ENCODE data around the gene HOXD8. TPM values are rescaled to one million over a fixed set of nuclear protein-coding genes. Genes with fewer than 3 reads are reported as not detected.

Gene HOXD8
- total RNA-seq, 1 donor from 2014 or later: not detected

DNA sequence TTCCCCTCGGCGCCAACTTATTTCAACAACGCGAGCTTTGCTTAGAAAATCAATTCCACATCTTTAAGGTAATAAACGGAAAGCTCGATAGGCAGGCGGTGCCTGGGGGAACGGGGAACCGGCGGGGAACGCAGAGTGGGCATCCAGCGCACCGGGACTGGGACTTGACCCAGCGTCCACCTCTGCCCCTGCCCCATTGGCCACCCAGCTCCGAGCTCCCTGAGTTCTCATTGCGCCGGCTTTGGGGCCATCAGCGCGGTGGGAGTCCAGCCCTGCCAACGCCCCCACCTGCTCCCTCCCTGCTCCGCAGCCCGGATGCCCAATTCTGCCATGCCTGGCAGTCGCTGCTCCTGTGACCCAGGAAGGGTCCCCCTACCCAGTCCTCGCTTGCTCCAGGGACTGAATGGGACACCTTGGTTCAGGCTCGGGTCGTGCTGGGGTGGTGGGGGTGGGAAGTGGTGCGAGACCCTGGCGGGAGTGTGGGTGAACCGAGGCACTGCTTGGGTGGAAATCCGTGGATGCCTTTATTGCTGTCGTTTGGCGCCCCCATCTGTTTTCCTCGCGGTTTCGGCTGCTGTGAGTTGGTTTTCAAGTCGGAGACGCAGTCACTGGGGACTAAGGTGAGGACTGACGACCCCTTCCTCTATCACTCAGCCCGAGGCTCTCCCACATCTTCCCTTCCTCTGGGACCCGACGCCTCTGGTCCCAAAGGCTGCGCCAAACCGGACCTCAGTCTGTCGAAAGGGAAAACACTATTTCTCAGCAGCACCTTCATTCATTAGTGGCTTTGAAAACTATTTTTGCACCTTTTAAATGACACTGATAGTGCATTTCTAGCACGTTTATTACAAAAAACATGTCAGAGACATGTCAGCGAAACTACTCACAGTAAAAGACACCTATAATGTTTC lies 43.4 kb upstream of the HOXD8 start:
- FAIRE-seq (no peak), DNase-seq (ENCODE audit: low read depth) (no peak)
- Mint-ChIP-seq H3K27ac (ENCODE audit: unreplicated experiment) (peak overlapping the region; percentile 50), H3K4me3 (ENCODE audit: unreplicated experiment) (no peak overlapping the region), H3K4me1 (ENCODE audit: low read depth, unreplicated experiment) (no peaks in the 10 kb centered on the region), H3K27me3 (ENCODE audit: low read depth, unreplicated experiment) (peaks cover 92% of the 10 kb centered on the region), H3K36me3 (ENCODE audit: low read depth, unreplicated experiment) (peaks cover 2% of the 10 kb centered on the region), H3K9me3 (ENCODE audit: unreplicated experiment) (peaks cover 38% of the 10 kb centered on the region)
- Histone ChIP-seq H3K4me3 (ENCODE audit: insufficient read depth, low read depth, low read length) (no peak overlapping the region), H3K27me3 (ENCODE audit: insufficient read depth, low read length) (peaks cover 99% of the 10 kb centered on the region), H3K9ac (ENCODE audit: low read length) (no peak overlapping the region), H4K20me1 (ENCODE audit: insufficient read depth, low read length) (peaks cover 25% of the 10 kb centered on the region), H3K9me3 (ENCODE audit: insufficient read depth, low read depth, low read length) (peaks cover 3% of the 10 kb centered on the region), H3K79me2 (ENCODE audit: insufficient read depth, low read length) (no peaks in the 10 kb centered on the region), H2AFZ (ENCODE audit: low read depth, low read length) (no peak overlapping the region), H3K4me1 (ENCODE audit: insufficient read depth, low read length) (no peaks in the 10 kb centered on the region), H3K4me2 (ENCODE audit: low read length) (no peak overlapping the region), H3K36me3 (ENCODE audit: insufficient read depth, low read length) (no peaks in the 10 kb centered on the region), H3K27ac (ENCODE audit: low read depth, low read length) (no peak overlapping the region)
- TF ChIP-seq, protein P1, sequence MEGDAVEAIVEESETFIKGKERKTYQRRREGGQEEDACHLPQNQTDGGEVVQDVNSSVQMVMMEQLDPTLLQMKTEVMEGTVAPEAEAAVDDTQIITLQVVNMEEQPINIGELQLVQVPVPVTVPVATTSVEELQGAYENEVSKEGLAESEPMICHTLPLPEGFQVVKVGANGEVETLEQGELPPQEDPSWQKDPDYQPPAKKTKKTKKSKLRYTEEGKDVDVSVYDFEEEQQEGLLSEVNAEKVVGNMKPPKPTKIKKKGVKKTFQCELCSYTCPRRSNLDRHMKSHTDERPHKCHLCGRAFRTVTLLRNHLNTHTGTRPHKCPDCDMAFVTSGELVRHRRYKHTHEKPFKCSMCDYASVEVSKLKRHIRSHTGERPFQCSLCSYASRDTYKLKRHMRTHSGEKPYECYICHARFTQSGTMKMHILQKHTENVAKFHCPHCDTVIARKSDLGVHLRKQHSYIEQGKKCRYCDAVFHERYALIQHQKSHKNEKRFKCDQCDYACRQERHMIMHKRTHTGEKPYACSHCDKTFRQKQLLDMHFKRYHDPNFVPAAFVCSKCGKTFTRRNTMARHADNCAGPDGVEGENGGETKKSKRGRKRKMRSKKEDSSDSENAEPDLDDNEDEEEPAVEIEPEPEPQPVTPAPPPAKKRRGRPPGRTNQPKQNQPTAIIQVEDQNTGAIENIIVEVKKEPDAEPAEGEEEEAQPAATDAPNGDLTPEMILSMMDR (IDR thresholded peaks at IDR 0.05; ENCODE audit: insufficient read depth, low read depth, low read length): peak; percentile 34
- TF ChIP-seq EZH2 (IDR thresholded peaks at IDR 0.05; ENCODE audit: insufficient read depth, low read length): peak; percentile 34

DNA sequence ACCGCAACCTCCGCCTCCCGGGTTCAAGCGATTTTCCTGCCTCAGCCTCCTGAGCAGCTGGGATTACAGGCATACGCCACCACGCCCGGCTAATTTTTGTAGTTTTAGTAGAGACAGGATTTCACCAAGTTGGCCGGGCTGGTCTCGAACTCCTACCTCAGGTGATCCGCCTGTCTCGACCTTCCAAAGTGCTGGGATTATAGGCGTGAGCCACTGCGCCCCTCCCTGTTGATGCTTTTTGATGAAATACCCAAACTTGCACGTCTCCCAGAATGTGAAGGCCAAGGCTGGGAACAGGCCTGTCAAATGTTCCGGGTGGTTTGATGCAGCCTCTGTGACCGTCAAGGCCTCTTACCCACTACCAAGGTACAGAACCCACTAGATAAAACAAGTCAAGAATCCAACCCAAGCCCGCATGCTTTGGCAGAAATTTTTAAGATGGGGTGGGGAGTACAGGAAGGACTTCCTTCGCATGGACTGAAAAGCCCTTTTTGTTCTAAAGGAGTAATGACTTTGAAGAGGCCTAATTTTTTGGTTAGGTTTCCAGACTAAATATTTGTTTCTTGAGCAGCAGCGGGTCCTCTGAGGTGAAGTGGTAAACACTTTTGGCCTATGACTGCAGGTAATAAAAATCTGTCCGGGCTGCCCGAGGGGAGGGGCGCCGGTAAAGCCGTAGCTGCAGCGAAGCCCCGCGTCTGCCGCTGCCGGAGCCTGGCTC lies 42.0 kb upstream of the HOXD8 start:
- Histone ChIP-seq H3K36me3 (ENCODE audit: insufficient read depth, low read length) (no peaks in the 10 kb centered on the region), H3K4me1 (ENCODE audit: insufficient read depth, low read length) (no peaks in the 10 kb centered on the region), H3K4me2 (ENCODE audit: low read length) (peak overlapping the region; percentile 76), H3K9ac (ENCODE audit: low read length) (no peak overlapping the region), H3K9me3 (ENCODE audit: insufficient read depth, low read depth, low read length) (peaks cover 3% of the 10 kb centered on the region), H3K27me3 (ENCODE audit: insufficient read depth, low read length) (peaks cover 96% of the 10 kb centered on the region), H3K4me3 (ENCODE audit: insufficient read depth, low read depth, low read length) (peak overlapping the region; percentile 21), H2AFZ (ENCODE audit: low read depth, low read length) (no peak overlapping the region), H3K79me2 (ENCODE audit: insufficient read depth, low read length) (no peaks in the 10 kb centered on the region), H3K27ac (ENCODE audit: low read depth, low read length) (no peak overlapping the region), H4K20me1 (ENCODE audit: insufficient read depth, low read length) (peaks cover 17% of the 10 kb centered on the region)
- Mint-ChIP-seq H3K36me3 (ENCODE audit: low read depth, unreplicated experiment) (peaks cover 2% of the 10 kb centered on the region), H3K27me3 (ENCODE audit: low read depth, unreplicated experiment) (peaks cover 94% of the 10 kb centered on the region), H3K27ac (ENCODE audit: unreplicated experiment) (no peak overlapping the region), H3K4me3 (ENCODE audit: unreplicated experiment) (no peak overlapping the region), H3K9me3 (ENCODE audit: unreplicated experiment) (peaks cover 39% of the 10 kb centered on the region), H3K4me1 (ENCODE audit: low read depth, unreplicated experiment) (no peaks in the 10 kb centered on the region)
- FAIRE-seq (no peak), DNase-seq (ENCODE audit: low read depth) (no peak)
- TF ChIP-seq, protein P1 (IDR thresholded peaks at IDR 0.05; ENCODE audit: insufficient read depth, low read depth, low read length): no peak
- TF ChIP-seq EZH2 (IDR thresholded peaks at IDR 0.05; ENCODE audit: insufficient read depth, low read length): no peak
